OCI-LY1 (cell line): ENCODE results near the gene FAIM2.

Experiments used
- H2AFZ ChIP-seq: fragments of 200-600 bp; sonication (generic), shearing (Covaris generic); 2 replicates; pipeline ENCODE4 v1.6.0; 2014; ENCODE audit warnings: antibody characterized with exemption, mild to moderate bottlenecking, low read length
- H3F3A ChIP-seq: fragments of 200-600 bp; sonication (generic), shearing (Covaris generic); 2 replicates; pipeline ENCODE4 v1.6.0; 2014; ENCODE audit warnings: mild to moderate bottlenecking, antibody characterized with exemption, low read length, moderate library complexity; ENCODE audit not compliant: insufficient read depth
- H3K27ac ChIP-seq: fragments of 200-600 bp; sonication (generic); 2 replicates; pipeline ENCODE4 v1.5.1; 2014; ENCODE audit warnings: low read length, mixed run types, mild to moderate bottlenecking, low read depth; ENCODE audit not compliant: poor library complexity, severe bottlenecking
- H3K27me3 ChIP-seq: fragments of 200-600 bp; sonication (generic); 2 replicates; pipeline ENCODE4 v1.6.0; 2014; ENCODE audit warnings: antibody characterized with exemption, mild to moderate bottlenecking, low read length, moderate library complexity; ENCODE audit not compliant: insufficient read depth
- H3K36me3 ChIP-seq: fragments of 200-600 bp; sonication (generic); 2 replicates; pipeline ENCODE4 v1.6.1; 2014; ENCODE audit warnings: mild to moderate bottlenecking, antibody characterized with exemption, low read length, moderate library complexity, mixed read lengths; ENCODE audit not compliant: insufficient read depth
- H3K4me1 ChIP-seq: fragments of 200-600 bp; sonication (generic); 2 replicates; pipeline ENCODE4 v1.5.1; 2014; ENCODE audit warnings: mild to moderate bottlenecking, low read length, moderate library complexity; ENCODE audit not compliant: insufficient read depth, severe bottlenecking
- H3K4me2 ChIP-seq: fragments of 200-600 bp; sonication (generic), shearing (Covaris generic); 2 replicates; pipeline ENCODE4 v1.6.1; 2014; ENCODE audit warnings: low read length
- H3K4me3 ChIP-seq: fragments of 200-600 bp; sonication (generic); 2 replicates; pipeline ENCODE4 v1.5.1; 2014; ENCODE audit warnings: low read length, low read depth, mild to moderate bottlenecking, mixed read lengths; ENCODE audit not compliant: poor library complexity, severe bottlenecking
- H3K79me2 ChIP-seq: fragments of 200-600 bp; shearing (Covaris generic); 2 replicates; pipeline ENCODE4 v1.6.1; 2016; ENCODE audit warnings: mixed run types, low read length, mixed read lengths; ENCODE audit not compliant: insufficient read depth
- H3K9ac ChIP-seq: fragments of 200-600 bp; sonication (generic), shearing (Covaris generic); 2 replicates; pipeline ENCODE4 v1.6.1; 2014; ENCODE audit warnings: mild to moderate bottlenecking, low read length, mixed read lengths
- H3K9me2 ChIP-seq: fragments of 200-600 bp; sonication (generic), shearing (Covaris generic); 2 replicates; pipeline ENCODE4 v1.6.1; 2014; ENCODE audit warnings: low read depth, mild to moderate bottlenecking, low read length, mixed read lengths
- H3K9me3 ChIP-seq: fragments of 200-600 bp; shearing (Covaris generic); 2 replicates; pipeline ENCODE4 v1.6.1; 2014; ENCODE audit warnings: low read length, mixed read lengths
- H4K20me1 ChIP-seq: fragments of 200-600 bp; sonication (generic), shearing (Covaris generic); 2 replicates; pipeline ENCODE4 v1.6.0; 2016; ENCODE audit warnings: mild to moderate bottlenecking, low read length; ENCODE audit not compliant: insufficient read depth
- EZH2 ChIP-seq: fragments of 200-600 bp; sonication (generic), shearing (Covaris generic); IDR thresholded peaks from 2 replicates; pipeline ENCODE4 v1.8.0; 2017; ENCODE audit warnings: borderline replicate concordance, mixed run types, mild to moderate bottlenecking, antibody characterized with exemption, low read length, moderate library complexity, mixed read lengths
- TF ChIP-seq, protein P1 (sequence below): fragments of 200-600 bp; sonication (generic), shearing (Covaris generic); IDR thresholded peaks from 2 replicates; pipeline ENCODE4 v1.5.1; 2017; ENCODE audit warnings: mild to moderate bottlenecking, antibody characterized with exemption, low read length, moderate library complexity, mixed read lengths

FAIM2 gene

DNA sequence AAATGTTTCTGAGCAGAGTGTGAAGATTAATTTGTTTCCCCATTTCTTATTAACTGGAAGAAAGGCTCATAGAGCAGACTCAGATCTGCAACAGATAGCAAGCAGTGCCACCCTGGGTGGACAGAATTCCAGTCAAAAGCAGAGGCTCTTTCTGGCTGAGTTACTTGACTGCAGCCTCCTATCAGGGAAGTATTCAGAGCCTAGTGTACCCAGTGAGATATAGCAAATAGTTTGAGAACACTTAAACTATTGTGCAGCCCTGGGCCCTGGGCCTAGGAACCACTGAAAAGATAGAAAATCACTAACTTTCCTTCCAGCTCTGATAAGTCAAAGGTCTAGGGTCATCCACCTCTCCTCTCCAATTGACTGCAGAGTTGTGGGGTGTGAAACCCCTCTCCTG lies 35.6 kb upstream of the FAIM2 start:
- Histone ChIP-seq H2AFZ (no peak overlapping the region), H3K9ac (no peak overlapping the region), H3K9me3 (no peaks in the 10 kb centered on the region), H3K9me2 (no peaks in the 10 kb centered on the region), H3K4me2 (no peak overlapping the region), H3K27ac (no peak overlapping the region), H3K36me3 (no peaks in the 10 kb centered on the region; the same call in 1 of the 2 replicates), H3F3A (no peaks in the 10 kb centered on the region), H3K79me2 (no peaks in the 10 kb centered on the region), H3K27me3 (no peaks in the 10 kb centered on the region; the same call in 1 of the 2 replicates), H3K4me3 (no peak overlapping the region), H3K4me1 (peaks cover 14% of the 10 kb centered on the region), H4K20me1 (no peaks in the 10 kb centered on the region)
- TF ChIP-seq EZH2: no peak
- TF ChIP-seq, protein P1, sequence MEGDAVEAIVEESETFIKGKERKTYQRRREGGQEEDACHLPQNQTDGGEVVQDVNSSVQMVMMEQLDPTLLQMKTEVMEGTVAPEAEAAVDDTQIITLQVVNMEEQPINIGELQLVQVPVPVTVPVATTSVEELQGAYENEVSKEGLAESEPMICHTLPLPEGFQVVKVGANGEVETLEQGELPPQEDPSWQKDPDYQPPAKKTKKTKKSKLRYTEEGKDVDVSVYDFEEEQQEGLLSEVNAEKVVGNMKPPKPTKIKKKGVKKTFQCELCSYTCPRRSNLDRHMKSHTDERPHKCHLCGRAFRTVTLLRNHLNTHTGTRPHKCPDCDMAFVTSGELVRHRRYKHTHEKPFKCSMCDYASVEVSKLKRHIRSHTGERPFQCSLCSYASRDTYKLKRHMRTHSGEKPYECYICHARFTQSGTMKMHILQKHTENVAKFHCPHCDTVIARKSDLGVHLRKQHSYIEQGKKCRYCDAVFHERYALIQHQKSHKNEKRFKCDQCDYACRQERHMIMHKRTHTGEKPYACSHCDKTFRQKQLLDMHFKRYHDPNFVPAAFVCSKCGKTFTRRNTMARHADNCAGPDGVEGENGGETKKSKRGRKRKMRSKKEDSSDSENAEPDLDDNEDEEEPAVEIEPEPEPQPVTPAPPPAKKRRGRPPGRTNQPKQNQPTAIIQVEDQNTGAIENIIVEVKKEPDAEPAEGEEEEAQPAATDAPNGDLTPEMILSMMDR: no peak

DNA sequence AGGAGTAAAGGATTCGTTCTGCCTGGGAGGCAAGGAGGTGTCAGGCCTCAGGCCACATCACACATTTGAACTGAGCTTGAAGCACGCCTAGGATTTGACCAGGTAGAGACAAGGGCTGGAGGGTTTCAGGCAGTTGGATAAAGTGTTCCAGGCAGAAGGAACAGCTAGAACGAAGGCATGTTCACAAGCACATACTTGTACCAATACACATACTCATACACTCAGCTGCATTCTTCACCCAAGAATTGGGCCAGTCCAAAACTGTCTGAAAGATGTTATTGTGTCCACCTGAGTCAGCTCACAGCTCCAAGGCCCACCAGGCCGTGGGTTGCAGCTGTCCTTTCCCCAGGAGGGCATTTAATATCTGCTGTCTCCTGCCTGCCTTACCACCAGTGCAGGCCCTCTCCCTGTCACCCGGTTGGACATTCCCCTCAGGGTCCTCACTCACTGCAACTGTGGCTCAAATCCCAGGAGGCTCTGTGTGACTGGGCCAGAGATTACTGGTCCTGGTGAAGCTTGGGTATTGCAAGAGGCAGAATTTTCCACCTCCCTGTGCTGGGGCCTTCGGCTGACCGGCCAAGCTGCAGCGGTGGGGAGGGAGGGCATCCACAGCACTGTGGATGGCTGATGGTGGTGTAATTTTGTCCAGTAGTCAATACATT lies 34.1 kb upstream of the FAIM2 start:
- no peak for TF ChIP-seq EZH2
- TF ChIP-seq, protein P1: no peak
- Histone ChIP-seq H3K4me2 (no peak overlapping the region), H3K9me3 (no peaks in the 10 kb centered on the region), H3K27me3 (no peaks in the 10 kb centered on the region; the same call in 1 of the 2 replicates), H3F3A (no peaks in the 10 kb centered on the region), H4K20me1 (no peaks in the 10 kb centered on the region), H3K4me1 (peaks cover 13% of the 10 kb centered on the region), H2AFZ (no peak overlapping the region), H3K9me2 (no peaks in the 10 kb centered on the region), H3K4me3 (no peak overlapping the region), H3K9ac (no peak overlapping the region), H3K36me3 (no peaks in the 10 kb centered on the region; the same call in 1 of the 2 replicates), H3K27ac (no peak overlapping the region), H3K79me2 (no peaks in the 10 kb centered on the region)

DNA sequence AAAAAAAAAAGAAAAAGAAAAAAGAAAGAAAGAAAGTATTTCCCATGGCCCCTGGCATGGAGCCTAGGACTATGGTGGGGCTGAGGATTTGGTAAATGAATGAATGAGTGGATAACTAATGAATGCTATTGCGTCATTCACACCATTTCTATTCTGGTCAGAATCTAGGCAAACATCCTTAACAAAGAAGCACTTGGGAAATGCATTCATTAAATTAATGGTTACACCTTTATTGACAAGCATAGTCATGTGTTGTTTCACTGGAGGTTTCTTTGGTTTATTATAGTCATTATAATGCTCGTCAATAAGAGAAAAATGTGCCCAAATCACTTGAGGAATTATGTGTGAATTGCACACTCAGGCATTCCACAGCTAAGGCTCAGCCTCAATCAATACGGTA lies 33.2 kb upstream of the FAIM2 start:
- Histone ChIP-seq H3F3A (no peaks in the 10 kb centered on the region), H3K4me1 (peaks cover 5% of the 10 kb centered on the region), H3K9ac (no peak overlapping the region), H3K4me2 (no peak overlapping the region), H3K27ac (no peak overlapping the region), H3K9me3 (no peaks in the 10 kb centered on the region), H4K20me1 (no peaks in the 10 kb centered on the region), H3K36me3 (no peaks in the 10 kb centered on the region; the same call in 1 of the 2 replicates), H3K79me2 (no peaks in the 10 kb centered on the region), H2AFZ (no peak overlapping the region), H3K9me2 (no peaks in the 10 kb centered on the region), H3K4me3 (no peak overlapping the region), H3K27me3 (no peaks in the 10 kb centered on the region; the same call in 1 of the 2 replicates)
- TF ChIP-seq EZH2: no peak
- TF ChIP-seq, protein P1: no peak
